Cortex of kidney (tissue), 1 donor: ENCODE measurements around the gene SAP30L.

Experiments used
- DNase-seq: peaks from one replicate; lab custom pipeline; 2025; lab: John Stamatoyannopoulos, UW

Gene SAP30L

DNA sequence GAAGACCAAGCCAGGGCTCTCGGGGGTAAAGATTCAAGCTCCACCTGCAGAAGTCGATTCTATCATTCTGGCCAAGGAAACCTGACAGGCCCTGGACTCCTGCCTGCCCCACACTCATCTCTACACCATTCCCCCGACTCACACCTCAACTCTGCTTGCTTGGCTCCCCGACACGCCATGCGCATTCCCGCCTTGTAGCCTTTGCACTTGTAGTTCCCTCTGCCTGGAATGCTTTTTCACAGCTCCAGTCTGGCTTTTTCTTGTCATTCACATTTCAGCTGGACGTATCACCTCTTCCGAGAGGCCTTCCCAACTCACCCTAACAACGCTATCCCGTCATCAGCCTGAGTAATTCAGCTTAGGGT, 60.9 kb downstream of the SAP30L start:
- DNase-seq = no peak

- DNase-seq = no peak
These were observed 62.3 kb downstream of the SAP30L start for GRCh38 chr5:154508114-154508513.

DNA sequence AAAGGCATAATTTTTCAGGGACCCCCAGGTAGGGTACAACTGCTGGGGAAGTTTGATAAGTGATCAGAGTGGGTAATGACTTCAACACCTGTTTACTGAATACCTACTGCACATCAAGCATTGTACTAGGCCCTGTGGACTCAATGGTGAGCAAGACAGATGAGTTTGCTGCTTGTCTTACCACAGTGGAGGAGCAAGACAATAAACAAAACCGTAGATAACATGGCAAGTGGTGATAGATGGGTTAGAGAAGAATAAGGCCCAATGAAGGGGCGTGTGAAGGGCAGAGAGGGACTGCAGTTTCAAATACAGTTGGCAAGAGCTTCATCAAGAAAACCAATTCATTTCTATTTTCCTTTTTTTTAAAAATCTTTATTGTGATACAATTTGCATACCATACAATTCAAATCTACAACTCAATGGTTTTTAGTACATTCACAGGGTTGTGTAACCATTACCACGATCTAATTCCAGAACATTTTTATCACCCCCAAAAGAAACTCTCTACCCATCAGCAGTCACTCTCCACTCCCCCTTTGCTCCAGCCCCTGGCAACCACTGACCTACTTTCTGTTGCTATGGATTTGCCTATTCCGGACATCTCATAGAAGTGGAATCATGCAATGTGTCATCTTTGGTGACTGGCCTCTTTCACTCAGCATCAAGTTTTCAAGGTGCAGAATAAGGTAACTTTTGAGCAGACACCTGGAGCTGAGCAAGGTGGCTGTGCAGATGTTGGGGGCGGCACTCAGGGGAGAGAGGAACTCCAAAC, 64.2 kb downstream of the SAP30L start:
- no peak for DNase-seq
